ENCODE results near the gene ATP8A2.

DNA sequence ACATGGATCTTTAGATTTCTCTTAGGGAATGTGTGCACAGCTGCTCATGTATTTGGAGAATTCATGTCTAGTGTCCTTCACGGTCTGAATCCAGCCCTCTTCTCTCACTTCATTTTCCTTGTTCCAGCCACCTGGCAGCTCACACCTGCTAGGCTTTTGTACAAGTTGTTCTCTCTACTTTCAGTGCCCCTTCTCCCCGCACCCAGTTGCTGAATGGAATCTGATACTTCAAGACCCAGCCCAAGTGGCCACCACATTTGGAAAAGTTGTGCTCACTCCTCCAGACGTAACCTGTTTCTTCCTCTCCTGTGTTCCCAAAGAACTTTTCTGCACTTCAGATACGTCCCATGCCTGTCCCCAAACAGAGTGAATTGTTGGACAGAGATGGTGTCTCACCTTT is 444.5 kb downstream of the ATP8A2 start:
- TF ChIP-seq POLR2A (IDR thresholded peaks at IDR 0.05) = no peak
- TF ChIP-seq CTCF (IDR thresholded peaks at IDR 0.05 in 4 of 5, conservative IDR thresholded peaks at IDR 0.05 in 1 of 5) = no peak
